Activated T-cell treated with anti-CD3 and anti-CD28 coated beads, Interleukin-2, amount 50 U/mL, for 4 hours (primary cell): ENCODE results near the gene AMFR. TPM values are rescaled to one million over a fixed set of nuclear protein-coding genes. Genes with fewer than 3 reads are reported as not detected.
"Not testable (repeated sequence)": the region's sequence is repeated elsewhere in the genome, so short reads cannot be mapped to it uniquely, and the experiment has no call there.

Experiments
- ATAC-seq, 2 donors: fragments of 200-7000 bp; cut with Tn5 transposase; one replicate each; pipeline ENCODE4 v1.10.0; 2021
- DNase-seq: peaks from one replicate; pipeline ENCODE4 v3.0.0-alpha.2; 2020
- H3K27me3 Mint-ChIP-seq: one replicate; pipeline ENCODE4 v1.8.0; 2021; ENCODE audit warnings: low read depth, mixed read lengths
- H3K36me3 Mint-ChIP-seq: one replicate; pipeline ENCODE4 v1.8.0; 2022; ENCODE audit warnings: mixed read lengths; ENCODE audit not compliant: insufficient read depth
- H3K4me1 Mint-ChIP-seq: one replicate; pipeline ENCODE4 v1.8.0; 2021; ENCODE audit warnings: low read depth, mixed read lengths
- H3K4me3 Mint-ChIP-seq: one replicate; pipeline ENCODE4 v1.8.0; 2021; ENCODE audit warnings: mild to moderate bottlenecking, moderate library complexity, mixed read lengths
- H3K9me3 Mint-ChIP-seq: one replicate; pipeline ENCODE4 v1.8.0; 2021; ENCODE audit warnings: mixed read lengths
- total RNA-seq, 3 donors: library from RNA; stranded (reverse); gene quantifications; one replicate each; pipeline ENCODE4 v1.2.1, GENCODE V29; 2021

The AMFR gene
- total RNA-seq, 3 donors from 2014 or later: 36.3 to 44.6 (median 41.1) TPM

GRCh38 chr16:56417138-56417537, 8.2 kb downstream of the AMFR start:
- Mint-ChIP-seq H3K36me3 (peaks cover 13% of the 10 kb centered on the region), H3K27me3 (no peaks in the 10 kb centered on the region), H3K4me1 (peaks cover 34% of the 10 kb centered on the region), H3K9me3 (no peaks in the 10 kb centered on the region), H3K4me3 (no peak overlapping the region)
- DNase-seq (no peak), ATAC-seq (no peak)

- no peak for ATAC-seq
- no peaks in the 10 kb centered on the region for H3K9me3 Mint-ChIP-seq
- no peak overlapping the region for H3K4me3 Mint-ChIP-seq
- no peak for DNase-seq
- H3K36me3 Mint-ChIP-seq: peaks cover 17% of the 10 kb centered on the region
- no peaks in the 10 kb centered on the region for H3K27me3 Mint-ChIP-seq
- H3K4me1 Mint-ChIP-seq: peaks cover 26% of the 10 kb centered on the region
These were observed 9.5 kb downstream of the AMFR start for GRCh38 chr16:56415875-56416274.

- H3K36me3 Mint-ChIP-seq: peaks cover 18% of the 10 kb centered on the region
- DNase-seq (no peak), ATAC-seq (no peak)
- H3K9me3 Mint-ChIP-seq: no peaks in the 10 kb centered on the region
- no peaks in the 10 kb centered on the region for H3K27me3 Mint-ChIP-seq
- peaks cover 18% of the 10 kb centered on the region for H3K4me1 Mint-ChIP-seq
- no peak overlapping the region for H3K4me3 Mint-ChIP-seq
These were observed 11.0 kb downstream of the AMFR start for GRCh38 chr16:56414366-56414765.

GRCh38 chr16:56413381-56413780, 12.0 kb downstream of the AMFR start:
- Mint-ChIP-seq H3K36me3 (peaks cover 26% of the 10 kb centered on the region), H3K4me1 (peaks cover 16% of the 10 kb centered on the region), H3K9me3 (no peaks in the 10 kb centered on the region), H3K27me3 (no peaks in the 10 kb centered on the region), H3K4me3 (no peak overlapping the region)
- DNase-seq (no peak), ATAC-seq (no peak)

GRCh38 chr16:56411624-56412023, 13.7 kb downstream of the AMFR start:
- Mint-ChIP-seq H3K9me3 (no peaks in the 10 kb centered on the region), H3K27me3 (no peaks in the 10 kb centered on the region), H3K4me3 (no peak overlapping the region), H3K36me3 (peaks cover 30% of the 10 kb centered on the region), H3K4me1 (peaks cover 16% of the 10 kb centered on the region)
- no peak for DNase-seq
- ATAC-seq: no peak

GRCh38 chr16:56411123-56411522, 14.2 kb downstream of the AMFR start:
- ATAC-seq: no peak
- H3K4me1 Mint-ChIP-seq: peaks cover 16% of the 10 kb centered on the region
- no peaks in the 10 kb centered on the region for H3K9me3 Mint-ChIP-seq
- no peak overlapping the region for H3K4me3 Mint-ChIP-seq
- H3K36me3 Mint-ChIP-seq: peaks cover 30% of the 10 kb centered on the region
- no peaks in the 10 kb centered on the region for H3K27me3 Mint-ChIP-seq
- DNase-seq: no peak

GRCh38 chr16:56409195-56409594, 16.1 kb downstream of the AMFR start:
- Mint-ChIP-seq H3K9me3 (no peaks in the 10 kb centered on the region), H3K27me3 (no peaks in the 10 kb centered on the region), H3K4me3 (no peak overlapping the region), H3K36me3 (peaks cover 42% of the 10 kb centered on the region), H3K4me1 (peaks cover 5% of the 10 kb centered on the region)
- ATAC-seq (no peak), DNase-seq (no peak)

GRCh38 chr16:56408379-56409098, 16.8 kb downstream of the AMFR start:
- Mint-ChIP-seq H3K27me3 (no peaks in the 10 kb centered on the region), H3K4me1 (peaks cover 2% of the 10 kb centered on the region), H3K36me3 (peaks cover 37% of the 10 kb centered on the region), H3K9me3 (no peaks in the 10 kb centered on the region), H3K4me3 (no peak overlapping the region)
- no peak for ATAC-seq
- DNase-seq: no peak

- ATAC-seq (no peak), DNase-seq (no peak)
- Mint-ChIP-seq H3K4me3 (no peak overlapping the region), H3K9me3 (no peaks in the 10 kb centered on the region), H3K4me1 (peaks cover 2% of the 10 kb centered on the region), H3K27me3 (no peaks in the 10 kb centered on the region), H3K36me3 (peaks cover 42% of the 10 kb centered on the region)
These were observed 19.2 kb downstream of the AMFR start for GRCh38 chr16:56405977-56406672.

GRCh38 chr16:56401482-56401881, 23.9 kb downstream of the AMFR start:
- no peak overlapping the region for H3K4me3 Mint-ChIP-seq
- DNase-seq (no peak), ATAC-seq (no peak)
- no peaks in the 10 kb centered on the region for H3K9me3 Mint-ChIP-seq
- peaks cover 2% of the 10 kb centered on the region for H3K4me1 Mint-ChIP-seq
- H3K36me3 Mint-ChIP-seq: peaks cover 51% of the 10 kb centered on the region
- H3K27me3 Mint-ChIP-seq: no peaks in the 10 kb centered on the region

- peaks cover 1% of the 10 kb centered on the region for H3K4me1 Mint-ChIP-seq
- peaks cover 61% of the 10 kb centered on the region for H3K36me3 Mint-ChIP-seq
- DNase-seq (no peak), ATAC-seq (no peak)
- no peaks in the 10 kb centered on the region for H3K27me3 Mint-ChIP-seq
- H3K4me3 Mint-ChIP-seq: no peak overlapping the region
- no peaks in the 10 kb centered on the region for H3K9me3 Mint-ChIP-seq
These were observed 24.9 kb downstream of the AMFR start for GRCh38 chr16:56400458-56400857.

GRCh38 chr16:56399486-56399885, 25.9 kb downstream of the AMFR start:
- ATAC-seq (no peak), DNase-seq (no peak)
- H3K4me3 Mint-ChIP-seq: no peak overlapping the region
- H3K27me3 Mint-ChIP-seq: no peaks in the 10 kb centered on the region
- H3K4me1 Mint-ChIP-seq: no peaks in the 10 kb centered on the region
- H3K9me3 Mint-ChIP-seq: no peaks in the 10 kb centered on the region
- H3K36me3 Mint-ChIP-seq: peaks cover 57% of the 10 kb centered on the region

GRCh38 chr16:56399047-56399446, 26.3 kb downstream of the AMFR start:
- Mint-ChIP-seq H3K4me3 (no peak overlapping the region), H3K36me3 (peaks cover 55% of the 10 kb centered on the region), H3K27me3 (no peaks in the 10 kb centered on the region), H3K9me3 (no peaks in the 10 kb centered on the region), H3K4me1 (peaks cover under 1% of the 10 kb centered on the region)
- no peak for ATAC-seq
- no peak for DNase-seq

GRCh38 chr16:56396724-56397123, 28.6 kb downstream of the AMFR start:
- not testable (repeated sequence) for H3K9me3 Mint-ChIP-seq, DNase-seq, H3K4me1 Mint-ChIP-seq, H3K27me3 Mint-ChIP-seq, ATAC-seq, H3K4me3 Mint-ChIP-seq
- H3K36me3 Mint-ChIP-seq: peaks cover 62% of the 10 kb centered on the region

GRCh38 chr16:56389554-56389953, 35.8 kb downstream of the AMFR start:
- Mint-ChIP-seq H3K4me1 (peaks cover 5% of the 10 kb centered on the region), H3K27me3 (no peaks in the 10 kb centered on the region), H3K9me3 (no peaks in the 10 kb centered on the region), H3K36me3 (peaks cover 52% of the 10 kb centered on the region), H3K4me3 (no peak overlapping the region)
- DNase-seq (no peak), ATAC-seq (no peak)
